Endothelial cell (in vitro differentiated cells): ENCODE data around the gene ABLIM1. TPM values are rescaled to one million over a fixed set of nuclear protein-coding genes. Genes with fewer than 3 reads are reported as not detected.

Experiments
- DNase-seq: peaks from one replicate; pipeline ENCODE4 v3.0.0; 2021; ENCODE audit warnings: low spot score
- H3K27ac Mint-ChIP-seq: one replicate; pipeline ENCODE4 v1.8.0; 2021; ENCODE audit warnings: mixed read lengths, inconsistent platforms; ENCODE audit not compliant: unreplicated experiment
- H3K27me3 Mint-ChIP-seq: one replicate; pipeline ENCODE4 v1.8.0; 2021; ENCODE audit warnings: mild to moderate bottlenecking, moderate library complexity, mixed read lengths, inconsistent platforms; ENCODE audit not compliant: unreplicated experiment
- H3K36me3 Mint-ChIP-seq: one replicate; pipeline ENCODE4 v1.8.0; 2021; ENCODE audit warnings: mild to moderate bottlenecking, low read depth, mixed read lengths, inconsistent platforms; ENCODE audit not compliant: unreplicated experiment
- H3K4me1 Mint-ChIP-seq: one replicate; pipeline ENCODE4 v1.8.0; 2021; ENCODE audit warnings: mild to moderate bottlenecking, mixed read lengths, inconsistent platforms; ENCODE audit not compliant: unreplicated experiment
- H3K4me3 Mint-ChIP-seq: one replicate; pipeline ENCODE4 v1.8.0; 2021; ENCODE audit warnings: mild to moderate bottlenecking, mixed read lengths, inconsistent platforms; ENCODE audit not compliant: unreplicated experiment
- H3K9me3 Mint-ChIP-seq: one replicate; pipeline ENCODE4 v1.8.0; 2021; ENCODE audit warnings: mixed read lengths, inconsistent platforms; ENCODE audit not compliant: unreplicated experiment
- total RNA-seq: library from RNA; stranded (reverse); fragmentation: NEBNext Ultra II Directional; extraction: Animal tissue kit (Norgen Biotek cat#: 25700); gene quantifications from one replicate; pipeline ENCODE4 v1.2.1, GENCODE V29; 2021; ENCODE audit not compliant: unreplicated experiment
- TF ChIP-seq, protein P1 (sequence below): fragments of 200-600 bp; sonication (generic); IDR thresholded peaks from one replicate; pipeline ENCODE4 v1.5.0; 2021; ENCODE audit warnings: antibody characterized with exemption; ENCODE audit not compliant: unreplicated experiment

ABLIM1 gene
- total RNA-seq, 1 donor from 2014 or later, result 55.9 TPM

DNA sequence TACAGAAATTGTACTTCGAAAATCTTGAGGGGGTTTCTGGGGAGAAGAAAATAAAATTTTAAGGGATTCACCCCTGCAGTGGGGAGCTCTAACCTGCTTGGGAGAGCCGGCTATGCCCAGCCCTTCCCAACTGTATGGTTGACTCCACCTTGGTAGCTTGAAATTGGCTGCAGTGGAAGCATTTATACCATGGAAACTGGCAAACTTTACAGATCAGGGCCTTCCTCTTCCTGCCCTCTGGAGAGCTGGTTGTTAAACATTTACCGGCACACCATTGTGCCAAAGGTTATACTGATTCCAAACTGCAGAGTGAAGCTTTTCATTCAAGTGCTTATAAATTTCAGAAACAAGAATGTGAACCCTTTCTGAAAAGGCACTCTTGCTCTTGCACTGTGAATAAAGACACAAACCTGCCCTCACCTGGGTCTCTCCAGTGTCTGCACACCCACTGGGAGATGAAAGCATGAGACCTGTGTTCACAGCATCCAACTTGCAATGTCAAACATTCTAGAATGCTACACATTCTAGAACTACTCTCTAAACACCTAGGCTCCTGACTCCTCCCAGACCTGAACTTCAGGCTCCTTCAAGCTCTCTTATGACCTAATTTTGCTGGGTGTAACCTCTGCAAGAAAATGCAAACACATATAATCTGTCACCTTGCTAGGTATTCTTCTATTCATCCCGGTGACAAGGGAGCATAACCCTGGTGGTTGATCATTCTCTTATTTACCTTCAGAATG lies 44.7 kb downstream of the ABLIM1 start:
- TF ChIP-seq, protein P1, sequence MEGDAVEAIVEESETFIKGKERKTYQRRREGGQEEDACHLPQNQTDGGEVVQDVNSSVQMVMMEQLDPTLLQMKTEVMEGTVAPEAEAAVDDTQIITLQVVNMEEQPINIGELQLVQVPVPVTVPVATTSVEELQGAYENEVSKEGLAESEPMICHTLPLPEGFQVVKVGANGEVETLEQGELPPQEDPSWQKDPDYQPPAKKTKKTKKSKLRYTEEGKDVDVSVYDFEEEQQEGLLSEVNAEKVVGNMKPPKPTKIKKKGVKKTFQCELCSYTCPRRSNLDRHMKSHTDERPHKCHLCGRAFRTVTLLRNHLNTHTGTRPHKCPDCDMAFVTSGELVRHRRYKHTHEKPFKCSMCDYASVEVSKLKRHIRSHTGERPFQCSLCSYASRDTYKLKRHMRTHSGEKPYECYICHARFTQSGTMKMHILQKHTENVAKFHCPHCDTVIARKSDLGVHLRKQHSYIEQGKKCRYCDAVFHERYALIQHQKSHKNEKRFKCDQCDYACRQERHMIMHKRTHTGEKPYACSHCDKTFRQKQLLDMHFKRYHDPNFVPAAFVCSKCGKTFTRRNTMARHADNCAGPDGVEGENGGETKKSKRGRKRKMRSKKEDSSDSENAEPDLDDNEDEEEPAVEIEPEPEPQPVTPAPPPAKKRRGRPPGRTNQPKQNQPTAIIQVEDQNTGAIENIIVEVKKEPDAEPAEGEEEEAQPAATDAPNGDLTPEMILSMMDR, result no peak
- H3K27ac Mint-ChIP-seq, result no peak overlapping the region
- no peaks in the 10 kb centered on the region for H3K27me3 Mint-ChIP-seq
- peaks cover 10% of the 10 kb centered on the region for H3K4me1 Mint-ChIP-seq
- no peak for DNase-seq
- peaks cover 3% of the 10 kb centered on the region for H3K36me3 Mint-ChIP-seq
- no peak overlapping the region for H3K4me3 Mint-ChIP-seq
- H3K9me3 Mint-ChIP-seq, result no peaks in the 10 kb centered on the region

- Mint-ChIP-seq H3K4me3 (no peak overlapping the region), H3K27me3 (peaks cover 1% of the 10 kb centered on the region), H3K9me3 (no peaks in the 10 kb centered on the region), H3K27ac (no peak overlapping the region), H3K4me1 (peaks cover 10% of the 10 kb centered on the region), H3K36me3 (peaks cover 3% of the 10 kb centered on the region)
- TF ChIP-seq, protein P1, result no peak
- DNase-seq, result no peak
Measured at GRCh38 chr10:114611617-114612016, 46.5 kb downstream of the ABLIM1 start.

GRCh38 chr10:114609518-114610426 lies 48.3 kb downstream of the ABLIM1 start:
- no peak for DNase-seq
- H3K36me3 Mint-ChIP-seq, result no peaks in the 10 kb centered on the region
- H3K4me3 Mint-ChIP-seq, result no peak overlapping the region
- H3K27me3 Mint-ChIP-seq, result peaks cover 1% of the 10 kb centered on the region
- no peaks in the 10 kb centered on the region for H3K9me3 Mint-ChIP-seq
- TF ChIP-seq, protein P1, result no peak
- H3K27ac Mint-ChIP-seq, result no peak overlapping the region
- peaks cover 7% of the 10 kb centered on the region for H3K4me1 Mint-ChIP-seq

GRCh38 chr10:114607358-114607998 lies 50.6 kb downstream of the ABLIM1 start:
- Mint-ChIP-seq H3K4me3 (no peak overlapping the region), H3K36me3 (no peaks in the 10 kb centered on the region), H3K9me3 (no peaks in the 10 kb centered on the region), H3K4me1 (no peaks in the 10 kb centered on the region), H3K27me3 (peaks cover 1% of the 10 kb centered on the region), H3K27ac (no peak overlapping the region)
- TF ChIP-seq, protein P1, result no peak
- DNase-seq, result no peak
